Stimulated activated naive CD4-positive, alpha-beta T cell treated with Interleukin-2 at 50 U/mL for 16 hours (primary cell): Measurements from ENCODE around the gene GOLGB1.
A peak's percentile ranks its signal among the peaks of the same experiment; 100 is the strongest.
"Not testable (repeated sequence)": the region's sequence is repeated elsewhere in the genome, so short reads cannot be mapped to it uniquely, and the experiment has no call there.

ENCODE experiments used
- DNase-seq: peaks from one replicate; lab custom pipeline; 2025; lab: John Stamatoyannopoulos, UW

Gene GOLGB1

GRCh38 chr3:121690777-121691405, 58.6 kb downstream of the GOLGB1 start:
- DNase-seq = no peak

GRCh38 chr3:121688747-121689146, 60.8 kb downstream of the GOLGB1 start:
- not testable (repeated sequence) for DNase-seq

- no peak for DNase-seq
Observed at GRCh38 chr3:121681792-121682191, 67.7 kb downstream of the GOLGB1 start.

GRCh38 chr3:121677141-121677540, 72.4 kb downstream of the GOLGB1 start:
- no peak for DNase-seq

- no peak for DNase-seq
Observed at GRCh38 chr3:121670676-121671075, 78.9 kb downstream of the GOLGB1 start.

GRCh38 chr3:121667333-121667732, 82.2 kb downstream of the GOLGB1 start:
- no peak for DNase-seq

DNA sequence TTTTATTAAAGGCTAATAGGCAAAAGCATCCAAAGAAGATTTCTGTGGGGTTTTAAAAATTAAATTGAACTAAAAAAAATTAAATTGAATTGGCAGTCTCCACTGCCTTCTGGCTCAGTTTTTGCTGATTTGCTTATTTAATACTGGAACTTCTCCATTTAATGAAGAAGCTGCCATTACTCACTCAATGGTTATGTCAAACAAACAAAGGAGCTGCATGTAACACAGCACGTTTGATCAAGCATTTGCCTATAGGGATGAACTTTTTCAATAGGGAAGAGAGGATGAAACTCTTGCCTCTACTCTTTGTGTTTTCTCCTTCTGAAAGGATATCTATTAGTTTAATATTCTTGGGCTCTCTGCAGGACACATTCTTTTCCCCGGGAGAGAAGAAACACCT, 84.1 kb downstream of the GOLGB1 start:
- no peak for DNase-seq

GRCh38 chr3:121663171-121663847, 86.2 kb downstream of the GOLGB1 start:
- DNase-seq = no peak

DNA sequence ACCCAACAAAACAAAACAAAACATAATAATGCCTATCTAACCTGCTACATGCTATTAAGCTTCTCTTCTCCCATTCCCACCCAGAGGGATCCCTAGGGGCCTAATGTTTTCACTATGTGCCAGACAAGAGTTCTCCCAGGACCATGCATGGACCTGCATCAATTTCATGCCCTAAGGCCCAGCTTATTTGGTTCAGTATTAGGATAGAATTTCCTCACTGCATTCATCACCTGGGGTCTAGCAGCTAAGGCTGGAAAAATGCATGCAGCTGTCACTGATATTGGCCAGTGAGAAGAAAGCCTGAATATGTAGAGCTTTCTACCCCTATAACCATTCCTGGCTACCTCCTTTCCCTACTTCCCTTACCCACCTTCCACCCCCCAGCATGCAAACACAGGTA, 86.8 kb downstream of the GOLGB1 start:
- DNase-seq = no peak

DNA sequence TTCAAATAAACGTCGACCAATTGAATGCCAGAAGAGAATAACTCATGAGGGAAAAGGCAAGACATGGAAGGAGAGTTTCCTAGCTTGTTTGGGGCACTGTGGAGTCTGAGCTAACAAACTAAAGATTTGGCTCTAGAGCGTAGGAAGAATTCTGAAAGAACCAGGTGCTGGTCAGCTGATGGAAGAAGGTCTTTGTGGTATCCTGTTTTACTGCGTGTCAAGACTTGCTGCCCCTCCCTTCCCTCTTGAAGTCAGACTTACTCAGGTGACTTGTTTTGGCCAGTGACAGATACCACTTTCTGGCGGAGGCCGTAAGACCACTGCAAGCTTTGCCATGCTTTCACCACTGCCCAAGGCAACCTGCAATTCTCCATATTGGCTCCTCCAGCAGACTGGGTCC, 88.2 kb downstream of the GOLGB1 start:
- no peak for DNase-seq

DNA sequence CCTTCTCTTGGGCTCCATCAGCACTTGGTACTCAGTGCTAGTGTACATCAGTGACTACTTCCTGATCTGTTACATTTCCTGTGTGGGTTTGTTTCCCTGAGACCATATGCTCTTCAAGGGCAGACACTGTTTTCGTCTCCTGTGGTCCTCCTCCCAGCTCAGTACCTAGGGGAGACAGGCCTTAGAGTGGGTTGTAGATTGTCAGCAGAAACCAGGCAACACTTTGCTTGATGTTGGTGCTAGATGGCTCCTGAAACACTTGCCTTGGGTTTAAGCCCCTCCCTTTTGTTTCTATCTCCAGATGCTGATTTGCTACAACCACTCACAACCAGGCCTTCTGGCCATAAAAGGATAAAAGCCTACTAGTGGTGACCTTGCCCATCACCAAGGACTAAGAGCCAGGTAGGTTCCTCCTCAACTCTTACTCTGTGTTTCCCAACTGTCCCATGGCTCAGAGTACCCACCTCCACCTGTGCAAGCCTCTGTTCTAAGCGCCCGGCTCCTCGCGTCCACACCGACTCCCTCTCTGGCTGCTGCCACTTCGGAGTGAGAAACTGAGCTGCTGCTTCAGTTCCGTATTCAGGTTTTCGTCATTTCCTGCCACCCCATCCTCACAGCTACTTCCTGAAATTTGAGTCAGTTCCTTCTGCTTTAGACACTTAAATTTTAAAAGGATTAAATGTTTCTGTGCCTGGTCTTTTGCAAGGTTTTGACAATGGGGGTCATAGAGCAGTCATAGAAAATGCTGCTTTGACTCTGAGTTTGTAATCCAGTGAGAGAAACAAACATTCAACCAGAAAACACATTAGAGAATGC, 89.0 kb downstream of the GOLGB1 start, which contains the start of gene HCLS1:
Gene HCLS1 (minus strand): TSS at position 548 of the 816 bp plus-strand sequence. CDS start 2,556 bp downstream, outside the sequence.
- DNase-seq = peak; percentile 65

DNA sequence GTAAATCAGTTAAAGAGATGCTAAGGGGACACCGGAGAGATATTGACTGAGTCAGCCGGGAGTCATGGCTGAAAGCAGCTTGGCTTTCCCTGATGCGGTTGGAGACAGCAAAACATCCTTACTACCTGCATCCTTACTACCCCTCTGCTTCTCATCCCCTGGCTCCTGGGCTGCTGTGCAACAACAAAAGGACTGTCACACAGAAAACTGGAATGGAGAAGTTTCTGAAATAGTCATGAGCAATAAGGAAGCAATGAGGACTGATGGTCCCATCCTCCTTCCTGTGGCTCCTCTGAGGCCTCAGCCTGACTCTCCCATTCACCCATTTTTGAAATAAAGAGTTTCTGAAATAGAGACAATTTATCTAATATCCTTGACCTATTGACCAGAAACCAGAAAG, 90.0 kb downstream of the GOLGB1 start:
- no peak for DNase-seq

GRCh38 chr3:121658716-121659435, 90.7 kb downstream of the GOLGB1 start:
- DNase-seq = no peak

GRCh38 chr3:121654493-121655385, 94.8 kb downstream of the GOLGB1 start:
- DNase-seq = no peak

- no peak for DNase-seq
Observed at GRCh38 chr3:121651684-121652083, 97.9 kb downstream of the GOLGB1 start.

DNA sequence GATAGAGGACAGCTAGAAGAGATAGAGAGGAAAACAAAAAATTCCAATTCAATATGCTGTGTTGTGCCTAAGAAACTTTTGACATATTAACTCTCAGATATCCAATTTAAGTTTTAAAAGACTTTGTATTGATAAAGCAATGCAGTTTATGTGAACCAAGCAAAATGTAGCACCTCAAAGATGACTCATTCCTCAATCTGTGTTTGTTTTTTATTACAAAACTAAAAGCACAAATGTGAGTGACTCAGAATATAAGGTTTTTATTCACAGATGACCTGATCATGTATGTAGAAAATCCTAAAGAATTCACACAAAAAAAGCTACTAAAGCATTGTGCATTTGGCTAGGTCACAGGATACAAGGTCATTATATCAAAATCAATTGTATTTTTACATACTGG, 99.9 kb downstream of the GOLGB1 start:
- DNase-seq = no peak

GRCh38 chr3:121648219-121648958, 101.2 kb downstream of the GOLGB1 start:
- DNase-seq = no peak

- no peak for DNase-seq
Observed at GRCh38 chr3:121645054-121645453, 104.5 kb downstream of the GOLGB1 start.

DNA sequence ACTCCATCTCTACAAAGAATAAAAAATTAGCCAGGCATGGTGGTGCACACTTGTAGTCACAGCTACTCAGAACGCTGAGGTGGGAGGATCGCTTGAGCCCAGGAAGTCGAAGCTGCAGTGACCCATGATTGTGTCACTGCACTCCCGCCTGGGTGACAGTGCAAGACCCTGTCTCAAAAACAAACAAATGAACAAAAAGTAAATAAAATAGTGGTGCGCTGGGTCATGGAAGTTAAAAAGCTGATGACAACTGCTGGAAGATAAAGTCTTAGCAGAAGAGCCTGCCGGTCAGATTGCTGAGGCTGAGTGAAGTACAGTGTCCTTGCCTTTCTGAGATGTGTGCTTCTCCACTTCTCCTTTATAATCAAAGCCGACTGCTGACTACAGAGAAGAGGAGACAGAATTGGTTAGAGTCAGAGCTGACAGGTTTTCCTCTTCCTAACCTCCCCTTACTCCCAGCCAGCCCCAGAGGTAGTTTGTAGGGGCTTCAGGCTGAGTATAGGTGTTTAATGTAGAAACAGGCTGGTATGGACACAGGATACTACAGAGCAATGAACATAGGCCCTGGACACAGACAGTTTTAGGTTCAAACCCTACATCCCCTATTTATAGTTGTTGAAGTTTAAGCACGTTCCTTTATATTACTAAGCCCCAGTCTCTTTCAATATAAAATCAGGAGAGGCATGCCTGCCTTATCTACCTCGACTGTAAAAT, 106.8 kb downstream of the GOLGB1 start:
- DNase-seq = no peak

DNA sequence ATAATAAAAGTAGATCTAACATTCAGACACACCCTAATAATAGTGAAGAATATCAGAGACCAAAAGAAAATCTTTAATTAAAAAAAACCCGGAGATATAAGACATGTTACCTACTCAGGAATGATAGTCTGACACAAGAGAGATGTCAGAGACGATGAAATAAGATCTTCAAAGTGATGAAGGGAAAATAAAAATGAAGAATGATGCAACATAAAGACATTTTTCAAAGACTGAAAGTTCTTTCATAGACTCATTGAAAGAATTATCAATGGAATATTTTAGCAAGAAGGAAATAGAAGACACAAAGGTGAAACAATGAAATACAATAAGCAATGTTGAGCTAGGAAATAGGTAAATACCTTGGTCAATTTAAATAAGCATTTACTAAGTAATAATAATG, 108.4 kb downstream of the GOLGB1 start:
- DNase-seq = no peak
